Calu3 (cell line): ENCODE measurements around the gene EFCAB6. TPM values are rescaled to one million over a fixed set of nuclear protein-coding genes. Genes with fewer than 3 reads are reported as not detected.

Experiments used
- Bru-seq: library from RNA; stranded (reverse); fragments of 400-500 nt; gene quantifications from one replicate; lab custom pipeline; 2021; lab: Mats Ljungman, UMichigan
- BruChase-seq, 2 experiments: library from RNA; stranded (reverse); fragments of 400-500 nt; gene quantifications; one replicate each; lab custom pipeline; 2021; lab: Mats Ljungman, UMichigan
- BruUV-seq: library from RNA; stranded (reverse); fragments of 400-500 nt; replicated peaks from 2 replicates; lab custom pipeline; 2021; lab: Mats Ljungman, UMichigan
- CTCF ChIA-PET: fragments of 300-600 bp; sonication (Branson Sonifier 250); formaldehyde crosslinking; loops from one replicate; lab custom pipeline; 2022; ENCODE audit warnings: antibody characterized with exemption; lab: Charles Lee
- DNase-seq: peaks from one replicate; pipeline ENCODE4 v3.0.0; 2022
- H3K27ac Mint-ChIP-seq: one replicate; pipeline ENCODE4 v1.8.0; 2022; ENCODE audit warnings: mixed read lengths; ENCODE audit not compliant: unreplicated experiment
- H3K27me3 Mint-ChIP-seq: one replicate; pipeline ENCODE4 v1.8.0; 2022; ENCODE audit warnings: mixed read lengths; ENCODE audit not compliant: unreplicated experiment
- H3K36me3 Mint-ChIP-seq: one replicate; pipeline ENCODE4 v1.8.0; 2022; ENCODE audit warnings: mild to moderate bottlenecking, moderate library complexity, mixed read lengths; ENCODE audit not compliant: insufficient read depth, unreplicated experiment
- H3K4me1 Mint-ChIP-seq: one replicate; pipeline ENCODE4 v1.8.0; 2022; ENCODE audit warnings: mild to moderate bottlenecking, low read depth, mixed read lengths; ENCODE audit not compliant: unreplicated experiment
- H3K4me3 Mint-ChIP-seq: one replicate; pipeline ENCODE4 v1.8.0; 2022; ENCODE audit warnings: mild to moderate bottlenecking, low read depth, moderate library complexity, mixed read lengths; ENCODE audit not compliant: unreplicated experiment
- H3K9me3 Mint-ChIP-seq: one replicate; pipeline ENCODE4 v1.8.0; 2022; ENCODE audit warnings: low read depth, mixed read lengths; ENCODE audit not compliant: unreplicated experiment
- CTCF ChIP-seq: fragments of 200-600 bp; IDR thresholded peaks from one replicate; pipeline ENCODE4 v1.8.0; 2022; ENCODE audit warnings: antibody characterized with exemption; ENCODE audit not compliant: unreplicated experiment
- intact Hi-C: fragments of 100-400 bp; cut with micrococcal nuclease; formaldehyde crosslinking; loops from one replicate; pipeline ENCODE4 v1.10.0; 2022; ENCODE audit not compliant: unreplicated experiment
- long read RNA-seq: library from polyadenylated mRNA; stranded (forward); transcript quantifications from one replicate; pipeline ENCODE4 v2.0.0, GENCODE V29; 2022
- total RNA-seq: library from RNA; stranded (reverse); gene quantifications from 2 replicates; pipeline ENCODE4 v1.2.3, GENCODE V29; 2022

The EFCAB6 gene
- total RNA-seq (2.2 and 2.3 TPM in 2 replicates), Bru-seq, nascent RNA (percentile 40 among the genes with signal in this experiment), BruChase-seq, experiment 1, labeled RNA remaining after a 6-hour chase (percentile 31 among the genes with signal in this experiment), BruChase-seq, experiment 2, labeled RNA remaining after a 2-hour chase (percentile 34 among the genes with signal in this experiment)
- long read RNA-seq, partial matches to known transcripts, result 0 of 2 reads
- long read RNA-seq, other reads (novel, unspliced or antisense), result 2 of 2 reads

GRCh38 chr22:43812149-43812842 lies at the start of gene EFCAB6:
Gene EFCAB6, minus strand, starts transcription at chr22:43812305. Its CDS starts 29,987 bp downstream, at chr22:43782318.
- no peak for TF ChIP-seq CTCF
- intact Hi-C loops, result no loop called here

GRCh38 chr22:43861529-43861928 lies 49.4 kb upstream of the EFCAB6 start:
- Mint-ChIP-seq H3K27me3 (peaks cover 34% of the 10 kb centered on the region), H3K4me1 (no peaks in the 10 kb centered on the region), H3K9me3 (peaks cover 5% of the 10 kb centered on the region), H3K36me3 (peaks cover 16% of the 10 kb centered on the region), H3K27ac (peak overlapping the region; percentile 40), H3K4me3 (peak overlapping the region; percentile 75)
- BruUV-seq, result no TSS peak
- intact Hi-C loops, result no loop called here
- peak; percentile 18 for DNase-seq
- no peak for TF ChIP-seq CTCF
- CTCF ChIA-PET, result no interaction called here

More at GRCh38 chr22:43812149-43812842, at the start of gene EFCAB6:
- Mint-ChIP-seq H3K4me1 (peaks cover 28% of the 10 kb centered on the region), H3K4me3 (peak within 1 kb of the TSS; percentile 90), H3K27me3 (no peaks in the 10 kb centered on the region), H3K27ac (peak within 1 kb of the TSS; percentile 90), H3K36me3 (peaks cover 33% of the 10 kb centered on the region), H3K9me3 (no peaks in the 10 kb centered on the region)
- TSS peak; percentile 82 for BruUV-seq
- CTCF ChIA-PET, result interaction anchor here (0.6 to 1.1 kb wide), 3 partner anchors 16 to 48 kb away, joined by 3 to 5 read pairs (median 4); no protein-coding TSS in a partner anchor
- DNase-seq, result peak; percentile 94

- Mint-ChIP-seq H3K4me1 (no peaks in the 10 kb centered on the region), H3K4me3 (peak overlapping the region; percentile 75), H3K36me3 (peaks cover 16% of the 10 kb centered on the region), H3K27ac (no peak overlapping the region), H3K27me3 (peaks cover 27% of the 10 kb centered on the region), H3K9me3 (peaks cover 5% of the 10 kb centered on the region)
- TF ChIP-seq CTCF, result no peak
- DNase-seq, result no peak
- intact Hi-C loops, result no loop called here
- CTCF ChIA-PET, result interaction anchor here (0.9 kb wide), 1 partner anchor 12 kb away, joined by 4 read pairs; no protein-coding TSS in a partner anchor
- BruUV-seq, result no TSS peak
These were observed 48.7 kb upstream of the EFCAB6 start for GRCh38 chr22:43860831-43861230.

- Mint-ChIP-seq H3K4me3 (no peak overlapping the region), H3K9me3 (peaks cover 5% of the 10 kb centered on the region), H3K27ac (no peak overlapping the region), H3K36me3 (peaks cover 16% of the 10 kb centered on the region), H3K27me3 (peaks cover 20% of the 10 kb centered on the region), H3K4me1 (no peaks in the 10 kb centered on the region)
- intact Hi-C loops, result no loop called here
- no peak for TF ChIP-seq CTCF
- DNase-seq, result no peak
- CTCF ChIA-PET, result interaction anchor here (0.9 kb wide), 1 partner anchor 12 kb away, joined by 4 read pairs; no protein-coding TSS in a partner anchor
- no TSS peak for BruUV-seq
These were observed 48.0 kb upstream of the EFCAB6 start for GRCh38 chr22:43860126-43860525.
